SH-SY5Y (cell line): ENCODE data around the gene TUBG2.

Experiments used
- GATA2 ChIP-seq: IDR thresholded peaks from 2 replicates; pipeline ENCODE4 v1.6.1; 2011; ENCODE audit warnings: mild to moderate bottlenecking, low read depth, low read length
- GATA3 ChIP-seq: IDR thresholded peaks from 2 replicates; pipeline ENCODE4 v1.6.1; 2011; ENCODE audit warnings: low read depth, mild to moderate bottlenecking, low read length, moderate library complexity

DNA sequence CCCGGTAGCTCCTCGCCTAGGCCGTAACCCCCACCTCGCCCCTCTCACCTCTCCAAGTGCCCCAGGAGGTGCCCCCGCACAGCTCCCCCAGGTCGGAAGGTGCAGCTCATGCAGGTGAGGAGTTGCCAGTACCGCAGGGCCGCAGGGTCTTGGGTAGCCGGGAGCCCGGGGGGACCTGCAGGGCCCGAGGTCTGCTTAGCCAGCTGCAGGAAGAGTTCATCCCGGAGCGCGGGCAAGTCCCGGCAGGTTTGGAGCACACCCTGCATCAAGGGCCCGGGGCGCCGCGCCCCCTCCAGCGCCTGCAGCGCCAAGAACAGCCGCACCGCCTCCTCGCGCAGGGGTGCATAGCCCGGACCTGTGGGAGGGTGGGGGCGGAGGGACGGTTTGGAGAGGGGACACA is 13.0 kb downstream of the TUBG2 start:
- TF ChIP-seq GATA3: no peak
- no peak for TF ChIP-seq GATA2
